ENCODE data around the gene SAMD3. TPM values are rescaled to one million over a fixed set of nuclear protein-coding genes. Genes with fewer than 3 reads are reported as not detected.
"Not testable (repeated sequence)": the region's sequence is repeated elsewhere in the genome, so short reads cannot be mapped to it uniquely, and the experiment has no call there.

Gene SAMD3
- total RNA-seq, 1 experiment from 2014 or later, result 7.5 TPM

GRCh38 chr6:130262008-130262407, 39.3 kb upstream of the SAMD3 start:
- ChIA-PET RAD21 (ENCODE audit: low non-redundant PET in 1 of 2, low total read pairs in 2 of 2, uncharacterized antibody in 2 of 2, unreplicated experiment in 2 of 2) (no interaction called here), CTCF (no interaction called here), POLR2A (no interaction called here)
- no peaks in the 10 kb centered on the region for H3K9me2 ChIP-seq (ENCODE audit: insufficient read depth)
- no peak overlapping the region for H3K4me3 ChIP-seq (replicated peaks in 1 of 2; ENCODE audit: low read depth in 1 of 2, low read length in 2 of 2)
- H3K4me2 ChIP-seq (ENCODE audit: low read length), result no peak overlapping the region
- no peak overlapping the region for H2AFZ ChIP-seq (ENCODE audit: low read depth, low read length, poor library complexity, severe bottlenecking)
- H3K27ac ChIP-seq (ENCODE audit: low read depth, low read length), result no peak overlapping the region
- H3K36me3 ChIP-seq (ENCODE audit: control insufficient read depth in 1 of 2, insufficient read depth in 2 of 2, low read length in 2 of 2), result no peaks in the 10 kb centered on the region
- no peaks in the 10 kb centered on the region for H3K79me2 ChIP-seq (ENCODE audit: insufficient read depth, low read length)
- BruUV-seq (replicated peaks), result no TSS peak
- no peaks in the 10 kb centered on the region for H3K9me3 ChIP-seq (ENCODE audit: control insufficient read depth in 1 of 2, insufficient read depth in 1 of 2, low read depth in 1 of 2, low read length in 2 of 2)
- no peak overlapping the region for H3K9ac ChIP-seq (ENCODE audit: low read length)
- ATAC-seq (no peak), DNase-seq (ENCODE audit: low read depth, low spot score) (no peak)
- intact Hi-C loops (cut with micrococcal nuclease), result no loop called here
- TF ChIP-seq FOSL1 (IDR thresholded peaks at IDR 0.05; ENCODE audit: low read depth), result no peak
- TF ChIP-seq TCF7L2 (IDR thresholded peaks at IDR 0.05; ENCODE audit: borderline replicate concordance, extremely low read depth, insufficient read depth, insufficient read length), result no peak
- no peak for TF ChIP-seq EZH2phosphoT487 (IDR thresholded peaks at IDR 0.05; ENCODE audit: borderline replicate concordance)
- no peak for TF ChIP-seq MAX (IDR thresholded peaks at IDR 0.05)
- no peak for TF ChIP-seq CBX3 (IDR thresholded peaks at IDR 0.05; ENCODE audit: low read depth)
- no peak for TF ChIP-seq ZNF274 (IDR thresholded peaks at IDR 0.05; ENCODE audit: low read depth, low read length)
- no peak for TF ChIP-seq YY1 (IDR thresholded peaks at IDR 0.05; ENCODE audit: extremely low read depth, insufficient replicate concordance, low read depth, low read length)
- TF ChIP-seq POLR2A (IDR thresholded peaks at IDR 0.05; ENCODE audit: borderline replicate concordance, extremely low read depth, insufficient read depth, insufficient read length), result no peak
- no peak for TF ChIP-seq JUND (IDR thresholded peaks at IDR 0.05)
- TF ChIP-seq REST (IDR thresholded peaks at IDR 0.05; ENCODE audit: low read depth), result no peak
- no peak for TF ChIP-seq CTCF (IDR thresholded peaks at IDR 0.05 in 2 of 3, conservative IDR thresholded peaks at IDR 0.05 in 1 of 3; ENCODE audit: borderline replicate concordance in 1 of 3, insufficient read depth in 1 of 3, low read depth in 2 of 3, low read length in 2 of 3)
- no peak for TF ChIP-seq SIN3A (IDR thresholded peaks at IDR 0.05; ENCODE audit: low read depth)
- TF ChIP-seq ELF1 (IDR thresholded peaks at IDR 0.05; ENCODE audit: borderline replicate concordance, low read depth), result no peak
- no peaks in the 10 kb centered on the region for H4K20me1 ChIP-seq (ENCODE audit: insufficient read depth)
- H3K27me3 ChIP-seq (ENCODE audit: insufficient read depth, low read length), result no peaks in the 10 kb centered on the region
- no peaks in the 10 kb centered on the region for H3K4me1 ChIP-seq (ENCODE audit: control insufficient read depth in 1 of 2, insufficient read depth in 2 of 2, low read length in 2 of 2)

DNA sequence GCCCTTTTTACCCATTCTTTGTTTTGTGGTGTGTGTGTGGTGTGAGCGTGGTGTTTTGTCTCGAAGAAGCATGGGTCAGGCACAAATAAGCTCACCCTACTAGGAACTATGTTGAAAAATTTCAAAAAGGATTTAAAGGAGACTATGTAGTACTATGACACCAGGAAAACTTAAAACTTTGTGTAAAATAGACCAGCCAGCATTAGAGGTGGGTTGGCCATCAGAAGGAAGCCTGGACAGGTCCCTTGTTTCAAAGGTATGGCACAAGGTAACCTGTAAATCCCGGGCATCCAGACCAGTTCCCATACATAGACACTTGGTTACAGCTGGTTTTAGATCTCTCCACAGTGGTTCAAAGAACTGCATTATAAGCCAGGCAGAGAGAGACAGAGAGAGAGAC, 38.8 kb upstream of the SAMD3 start:
- H4K20me1 ChIP-seq (ENCODE audit: insufficient read depth); RAD21 ChIA-PET (ENCODE audit: low non-redundant PET in 1 of 2, low total read pairs in 2 of 2, uncharacterized antibody in 2 of 2, unreplicated experiment in 2 of 2); H3K4me3 ChIP-seq (replicated peaks in 1 of 2; ENCODE audit: low read depth in 1 of 2, low read length in 2 of 2); CTCF ChIA-PET; DNase-seq (ENCODE audit: low read depth, low spot score); H3K27me3 ChIP-seq (ENCODE audit: insufficient read depth, low read length); H3K4me2 ChIP-seq (ENCODE audit: low read length); ATAC-seq; BruUV-seq (replicated peaks); H2AFZ ChIP-seq (ENCODE audit: low read depth, low read length, poor library complexity, severe bottlenecking); H3K9me2 ChIP-seq (ENCODE audit: insufficient read depth); H3K9ac ChIP-seq (ENCODE audit: low read length); POLR2A ChIA-PET; H3K79me2 ChIP-seq (ENCODE audit: insufficient read depth, low read length); H3K4me1 ChIP-seq (ENCODE audit: control insufficient read depth in 1 of 2, insufficient read depth in 2 of 2, low read length in 2 of 2); H3K27ac ChIP-seq (ENCODE audit: low read depth, low read length); intact Hi-C loops (cut with micrococcal nuclease); H3K9me3 ChIP-seq (ENCODE audit: control insufficient read depth in 1 of 2, insufficient read depth in 1 of 2, low read depth in 1 of 2, low read length in 2 of 2); H3K36me3 ChIP-seq (ENCODE audit: control insufficient read depth in 1 of 2, insufficient read depth in 2 of 2, low read length in 2 of 2): not testable (repeated sequence)

All from HCT116 (cell line).